Erythroblast (primary cell): ENCODE data around the gene KCNT1.

Experiments used
- GATA1 ChIP-seq: IDR thresholded peaks from 2 replicates; pipeline ENCODE4 v1.6.1; 2011; ENCODE audit warnings: low read depth, mild to moderate bottlenecking, control low read depth, low read length, moderate library complexity
- POLR2A ChIP-seq: IDR thresholded peaks from 2 replicates; pipeline ENCODE4 v1.6.1; 2011; ENCODE audit warnings: mild to moderate bottlenecking, low read length

DNA sequence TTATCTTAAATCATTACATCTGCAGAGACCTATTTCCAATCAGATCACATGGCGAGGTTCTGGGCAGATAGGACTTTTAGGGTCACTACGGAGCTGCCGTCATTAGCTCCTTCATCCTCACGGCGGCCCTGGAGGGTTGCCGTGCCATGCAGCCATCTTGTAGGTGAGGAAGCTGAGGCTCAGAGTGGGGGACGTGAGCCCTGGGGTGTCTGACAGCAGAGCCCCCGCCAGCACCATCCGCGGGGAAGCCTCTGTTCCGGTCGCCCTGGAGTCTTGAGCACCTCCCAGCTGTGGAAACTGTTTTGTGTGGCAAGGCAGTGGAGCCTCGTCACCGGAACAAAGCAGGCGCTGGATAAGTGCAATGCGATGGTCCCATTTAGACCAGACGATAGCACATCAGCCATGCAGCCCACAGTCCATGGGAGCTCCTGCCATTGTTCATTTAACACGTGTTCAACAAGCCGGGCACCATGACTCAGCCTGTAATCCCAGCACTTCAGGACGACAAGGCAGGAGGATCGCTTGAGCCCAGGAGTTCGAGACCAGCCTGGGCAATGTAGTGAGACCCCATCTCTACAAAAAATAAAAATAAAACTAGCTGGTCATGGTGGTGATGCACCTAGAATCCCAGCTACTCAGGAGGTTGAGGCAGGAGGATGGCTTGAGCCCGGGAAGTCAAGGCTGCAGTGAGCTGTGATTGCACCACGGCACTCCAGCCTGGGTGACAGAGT is 61.9 kb downstream of the KCNT1 start:
- TF ChIP-seq POLR2A, result no peak
- no peak for TF ChIP-seq GATA1
